ENCODE results near the gene MYO1D. TPM values are rescaled to one million over a fixed set of nuclear protein-coding genes. Genes with fewer than 3 reads are reported as not detected.

The MYO1D gene
- total RNA-seq, 1 experiment from 2014 or later: 35.7 TPM

DNA sequence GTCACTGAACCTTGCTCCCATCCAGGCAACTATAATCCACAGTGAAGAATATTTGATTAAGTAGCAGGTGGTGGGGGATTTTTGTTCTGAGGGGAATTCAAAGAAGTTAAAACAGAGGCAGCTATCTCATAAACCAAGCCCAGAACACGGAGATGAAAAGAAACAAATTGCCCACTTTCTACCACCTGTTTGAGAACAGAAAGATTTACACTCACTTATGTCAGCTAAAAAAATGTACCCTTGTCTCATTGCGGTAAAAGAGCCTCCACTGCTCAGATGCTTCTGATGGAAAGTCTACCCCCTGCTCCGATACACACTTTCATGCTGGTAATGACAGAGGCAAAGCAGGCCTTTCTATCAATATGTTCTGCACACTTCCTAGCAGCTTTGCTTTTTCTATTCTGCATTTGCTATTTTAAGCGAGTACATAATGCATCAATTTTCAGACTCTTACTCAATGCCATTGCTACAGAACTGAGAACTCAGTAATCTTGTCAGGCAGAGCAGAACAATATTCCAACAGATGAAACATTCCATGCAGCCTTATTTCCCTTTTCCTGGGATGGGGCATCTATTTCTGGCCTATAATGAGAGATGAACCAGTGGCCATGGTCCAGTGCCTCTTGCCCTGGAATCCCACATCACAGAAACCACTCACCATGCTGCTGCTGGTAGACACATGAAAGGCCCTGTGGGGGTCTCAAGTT is 361.1 kb downstream of the MYO1D start:
- peaks cover 8 to 11% of the 10 kb centered on the region in 2 experiments for H3K4me1 ChIP-seq (ENCODE audit: control insufficient read depth in 1 of 2, insufficient read depth in 2 of 2, low read length in 2 of 2)
- no peak overlapping the region for H3K9ac ChIP-seq (ENCODE audit: low read length)
- ChIA-PET POLR2A (no interaction called here), CTCF (no interaction called here), RAD21 (ENCODE audit: low non-redundant PET in 1 of 2, low total read pairs in 2 of 2, uncharacterized antibody in 2 of 2, unreplicated experiment in 2 of 2) (no interaction called here)
- no peak overlapping the region for H2AFZ ChIP-seq (ENCODE audit: low read depth, low read length, poor library complexity, severe bottlenecking)
- no peak overlapping the region for H3K4me3 ChIP-seq (replicated peaks in 1 of 2; ENCODE audit: low read depth in 1 of 2, low read length in 2 of 2)
- ATAC-seq (no peak), DNase-seq (ENCODE audit: low read depth, low spot score) (no peak)
- no peaks in the 10 kb centered on the region for H4K20me1 ChIP-seq (ENCODE audit: insufficient read depth)
- BruUV-seq (replicated peaks): no TSS peak
- H3K9me2 ChIP-seq (ENCODE audit: insufficient read depth): no peaks in the 10 kb centered on the region
- H3K4me2 ChIP-seq (ENCODE audit: low read length): no peak overlapping the region
- no peak for TF ChIP-seq YY1 (IDR thresholded peaks at IDR 0.05; ENCODE audit: extremely low read depth, insufficient replicate concordance, low read depth, low read length)
- no peak for TF ChIP-seq SIN3A (IDR thresholded peaks at IDR 0.05; ENCODE audit: low read depth)
- TF ChIP-seq, protein P1, sequence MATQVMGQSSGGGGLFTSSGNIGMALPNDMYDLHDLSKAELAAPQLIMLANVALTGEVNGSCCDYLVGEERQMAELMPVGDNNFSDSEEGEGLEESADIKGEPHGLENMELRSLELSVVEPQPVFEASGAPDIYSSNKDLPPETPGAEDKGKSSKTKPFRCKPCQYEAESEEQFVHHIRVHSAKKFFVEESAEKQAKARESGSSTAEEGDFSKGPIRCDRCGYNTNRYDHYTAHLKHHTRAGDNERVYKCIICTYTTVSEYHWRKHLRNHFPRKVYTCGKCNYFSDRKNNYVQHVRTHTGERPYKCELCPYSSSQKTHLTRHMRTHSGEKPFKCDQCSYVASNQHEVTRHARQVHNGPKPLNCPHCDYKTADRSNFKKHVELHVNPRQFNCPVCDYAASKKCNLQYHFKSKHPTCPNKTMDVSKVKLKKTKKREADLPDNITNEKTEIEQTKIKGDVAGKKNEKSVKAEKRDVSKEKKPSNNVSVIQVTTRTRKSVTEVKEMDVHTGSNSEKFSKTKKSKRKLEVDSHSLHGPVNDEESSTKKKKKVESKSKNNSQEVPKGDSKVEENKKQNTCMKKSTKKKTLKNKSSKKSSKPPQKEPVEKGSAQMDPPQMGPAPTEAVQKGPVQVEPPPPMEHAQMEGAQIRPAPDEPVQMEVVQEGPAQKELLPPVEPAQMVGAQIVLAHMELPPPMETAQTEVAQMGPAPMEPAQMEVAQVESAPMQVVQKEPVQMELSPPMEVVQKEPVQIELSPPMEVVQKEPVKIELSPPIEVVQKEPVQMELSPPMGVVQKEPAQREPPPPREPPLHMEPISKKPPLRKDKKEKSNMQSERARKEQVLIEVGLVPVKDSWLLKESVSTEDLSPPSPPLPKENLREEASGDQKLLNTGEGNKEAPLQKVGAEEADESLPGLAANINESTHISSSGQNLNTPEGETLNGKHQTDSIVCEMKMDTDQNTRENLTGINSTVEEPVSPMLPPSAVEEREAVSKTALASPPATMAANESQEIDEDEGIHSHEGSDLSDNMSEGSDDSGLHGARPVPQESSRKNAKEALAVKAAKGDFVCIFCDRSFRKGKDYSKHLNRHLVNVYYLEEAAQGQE (IDR thresholded peaks at IDR 0.05; ENCODE audit: low read depth): no peak
- TF ChIP-seq ZFX (IDR thresholded peaks at IDR 0.05): no peak
- TF ChIP-seq POLR2A (IDR thresholded peaks at IDR 0.05; ENCODE audit: borderline replicate concordance, extremely low read depth, insufficient read depth, insufficient read length): no peak
- TF ChIP-seq RAD21 (IDR thresholded peaks at IDR 0.05; ENCODE audit: low read depth): no peak
- TF ChIP-seq JUND (IDR thresholded peaks at IDR 0.05): no peak
- no peak for TF ChIP-seq ELF1 (IDR thresholded peaks at IDR 0.05; ENCODE audit: borderline replicate concordance, low read depth)
- TF ChIP-seq EZH2phosphoT487 (IDR thresholded peaks at IDR 0.05; ENCODE audit: borderline replicate concordance): no peak
- no peak for TF ChIP-seq CBX3 (IDR thresholded peaks at IDR 0.05; ENCODE audit: low read depth)
- TF ChIP-seq FOSL1 (IDR thresholded peaks at IDR 0.05; ENCODE audit: low read depth): no peak
- TF ChIP-seq ZNF274 (IDR thresholded peaks at IDR 0.05; ENCODE audit: low read depth, low read length): no peak
- TF ChIP-seq, protein P2, sequence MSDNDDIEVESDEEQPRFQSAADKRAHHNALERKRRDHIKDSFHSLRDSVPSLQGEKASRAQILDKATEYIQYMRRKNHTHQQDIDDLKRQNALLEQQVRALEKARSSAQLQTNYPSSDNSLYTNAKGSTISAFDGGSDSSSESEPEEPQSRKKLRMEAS (IDR thresholded peaks at IDR 0.05): no peak
- no peak for TF ChIP-seq EZH2 (IDR thresholded peaks at IDR 0.05)
- no peak for TF ChIP-seq SRF (IDR thresholded peaks at IDR 0.05; ENCODE audit: low read depth)
- TF ChIP-seq, protein P3, sequence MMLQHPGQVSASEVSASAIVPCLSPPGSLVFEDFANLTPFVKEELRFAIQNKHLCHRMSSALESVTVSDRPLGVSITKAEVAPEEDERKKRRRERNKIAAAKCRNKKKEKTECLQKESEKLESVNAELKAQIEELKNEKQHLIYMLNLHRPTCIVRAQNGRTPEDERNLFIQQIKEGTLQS (IDR thresholded peaks at IDR 0.05): no peak
- no peak for TF ChIP-seq POLR2AphosphoS5 (IDR thresholded peaks at IDR 0.05; ENCODE audit: low read depth, low read length)
- H3K27ac ChIP-seq (ENCODE audit: low read depth, low read length): no peak overlapping the region
- no peaks in the 10 kb centered on the region for H3K36me3 ChIP-seq (ENCODE audit: control insufficient read depth in 1 of 2, insufficient read depth in 2 of 2, low read length in 2 of 2)
- H3K27me3 ChIP-seq (ENCODE audit: insufficient read depth, low read length): no peaks in the 10 kb centered on the region
- intact Hi-C loops (cut with micrococcal nuclease): loop anchor here (10.0 kb wide), 1 partner anchor 61 kb away; no protein-coding TSS in a partner anchor
- H3K9me3 ChIP-seq (ENCODE audit: control insufficient read depth in 1 of 2, insufficient read depth in 1 of 2, low read depth in 1 of 2, low read length in 2 of 2): no peaks in the 10 kb centered on the region
- no peaks in the 10 kb centered on the region for H3K79me2 ChIP-seq (ENCODE audit: insufficient read depth, low read length)

Measured in HCT116 (cell line).